HepG2 (cell line): ENCODE data around the gene SPTB. TPM values are rescaled to one million over a fixed set of nuclear protein-coding genes. Genes with fewer than 3 reads are reported as not detected.

Experiments used
- ETV5 ChIP-seq: IDR thresholded peaks from 2 replicates; pipeline ENCODE4 v1.6.1; 2018; ENCODE audit warnings: missing biosample characterization, missing genetic modification reagents, inconsistent platforms, borderline replicate concordance
- MIER2 ChIP-seq: IDR thresholded peaks from 2 replicates; pipeline ENCODE4 v1.6.1; 2016; ENCODE audit warnings: missing biosample characterization, missing genetic modification reagents
- PTBP1 ChIP-seq: fragments of 200-400 bp; formaldehyde crosslinking; IDR thresholded peaks from 2 replicates; pipeline ENCODE4 v1.6.1; 2018; ENCODE audit warnings: low read length, low read depth; ENCODE audit not compliant: poor library complexity, severe bottlenecking
- TBX3 ChIP-seq: fragments of 450-650 bp; IDR thresholded peaks from 2 replicates; pipeline ENCODE4 v1.6.1; 2017; ENCODE audit warnings: antibody characterized with exemption, mild to moderate bottlenecking, inconsistent platforms, borderline replicate concordance
- TRIM24 ChIP-seq: sonication (generic); formaldehyde crosslinking; IDR thresholded peaks from 2 replicates; pipeline ENCODE4 v1.8.0; 2022; ENCODE audit warnings: mild to moderate bottlenecking, missing genetic modification reagents
- ZNF510 ChIP-seq: sonication (generic); formaldehyde crosslinking; IDR thresholded peaks from 2 replicates; pipeline ENCODE4 v1.4.0; 2020; ENCODE audit warnings: low read depth, mild to moderate bottlenecking, missing genetic modification reagents
- ZNF563 ChIP-seq: sonication (generic); formaldehyde crosslinking; IDR thresholded peaks from 2 replicates; pipeline ENCODE4 v1.8.0; 2022; ENCODE audit warnings: mild to moderate bottlenecking, moderate library complexity, missing genetic modification reagents
- polyA plus RNA-seq, 8 experiments: library from polyadenylated mRNA; depleted of rRNA in 3 of 8; stranded (reverse) in 7 of 8; unstranded in 1 of 8; fragments of >200 nt; fragmentation: Illumina TruSeq in 4 of 8; extraction: Trizol in 4 of 8; gene quantifications; 2 replicates each; pipeline versions ENCODE4 v1.2.1 to v1.2.3, GENCODE V29; 2011 to 2016; ENCODE audit warnings: low read depth in 4 of 8, missing spikeins in 1 of 8, mixed read lengths in 1 of 8; ENCODE audit not compliant: insufficient read depth in 1 of 8
- total RNA-seq, 5 experiments: library from RNA; depleted of rRNA; stranded (reverse); fragments of >200 nt; fragmentation: Illumina TruSeq; extraction: Trizol; gene quantifications; 2 replicates each; pipeline ENCODE4 v1.2.3, GENCODE V29; 2016; ENCODE audit warnings: low read depth in 1 of 5
- TF ChIP-seq, protein P1 (sequence below): sonication (generic); formaldehyde crosslinking; IDR thresholded peaks from 2 replicates; pipeline ENCODE4 v1.9.0; 2021; ENCODE audit warnings: missing genetic modification reagents, mild to moderate bottlenecking, borderline replicate concordance
- TF ChIP-seq, protein P2 (sequence below): sonication (generic); formaldehyde crosslinking; IDR thresholded peaks from 2 replicates; pipeline ENCODE4 v1.5.0; 2020; ENCODE audit warnings: mild to moderate bottlenecking, missing genetic modification reagents, borderline replicate concordance
- TF ChIP-seq, protein P3 (sequence below): sonication (generic); formaldehyde crosslinking; IDR thresholded peaks from 2 replicates; pipeline ENCODE4 v1.8.0; 2022; ENCODE audit warnings: mild to moderate bottlenecking, missing genetic modification reagents; ENCODE audit not compliant: insufficient replicate concordance
- TF ChIP-seq, protein P4 (sequence below): sonication (generic); formaldehyde crosslinking; IDR thresholded peaks from 2 replicates; pipeline ENCODE4 v1.4.0; 2020; ENCODE audit warnings: missing genetic modification reagents
- TF ChIP-seq, protein P5 (sequence below): IDR thresholded peaks from 2 replicates; pipeline ENCODE4 v1.6.1; 2012; ENCODE audit warnings: low read length, improper control_type of control experiment

The SPTB gene
- total and polyA plus RNA-seq, 2 of the 13 experiments (the other 11 are each of a cell fraction or from before 2014, with no cell fraction given) = 0.01 to 0.02 TPM

DNA sequence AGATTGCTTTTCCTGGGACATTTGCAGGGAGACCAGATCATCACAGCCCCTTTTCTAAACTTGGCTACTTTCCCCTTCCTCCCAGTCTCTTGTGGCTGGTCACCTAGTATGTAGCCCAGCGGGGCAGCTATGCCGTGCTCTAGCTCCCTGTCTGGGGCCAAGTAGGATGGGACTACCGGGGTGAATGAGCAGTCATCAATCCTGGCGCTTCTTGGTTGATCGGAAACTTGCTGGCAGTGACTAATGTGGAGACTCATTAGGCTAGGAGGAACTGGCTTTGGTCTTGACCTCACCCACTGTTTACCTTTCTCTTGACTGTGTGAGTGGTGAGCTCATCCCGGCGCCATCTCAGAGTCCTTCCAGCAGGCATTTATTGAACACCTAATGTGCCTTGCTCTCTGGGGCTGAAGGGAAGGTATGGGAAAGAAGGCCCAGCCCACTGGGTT, 159.6 kb downstream of the SPTB start (continued):
- TF ChIP-seq ZNF563 (CRISPR knock-in tag) = no peak
- TF ChIP-seq ZNF510 = no peak
- TF ChIP-seq, protein P1, sequence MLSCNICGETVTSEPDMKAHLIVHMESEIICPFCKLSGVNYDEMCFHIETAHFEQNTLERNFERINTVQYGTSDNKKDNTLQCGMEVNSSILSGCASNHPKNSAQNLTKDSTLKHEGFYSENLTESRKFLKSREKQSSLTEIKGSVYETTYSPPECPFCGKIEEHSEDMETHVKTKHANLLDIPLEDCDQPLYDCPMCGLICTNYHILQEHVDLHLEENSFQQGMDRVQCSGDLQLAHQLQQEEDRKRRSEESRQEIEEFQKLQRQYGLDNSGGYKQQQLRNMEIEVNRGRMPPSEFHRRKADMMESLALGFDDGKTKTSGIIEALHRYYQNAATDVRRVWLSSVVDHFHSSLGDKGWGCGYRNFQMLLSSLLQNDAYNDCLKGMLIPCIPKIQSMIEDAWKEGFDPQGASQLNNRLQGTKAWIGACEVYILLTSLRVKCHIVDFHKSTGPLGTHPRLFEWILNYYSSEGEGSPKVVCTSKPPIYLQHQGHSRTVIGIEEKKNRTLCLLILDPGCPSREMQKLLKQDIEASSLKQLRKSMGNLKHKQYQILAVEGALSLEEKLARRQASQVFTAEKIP (CRISPR knock-in tag) = no peak
- TF ChIP-seq TRIM24 (CRISPR knock-in tag) = no peak
- TF ChIP-seq, protein P2, sequence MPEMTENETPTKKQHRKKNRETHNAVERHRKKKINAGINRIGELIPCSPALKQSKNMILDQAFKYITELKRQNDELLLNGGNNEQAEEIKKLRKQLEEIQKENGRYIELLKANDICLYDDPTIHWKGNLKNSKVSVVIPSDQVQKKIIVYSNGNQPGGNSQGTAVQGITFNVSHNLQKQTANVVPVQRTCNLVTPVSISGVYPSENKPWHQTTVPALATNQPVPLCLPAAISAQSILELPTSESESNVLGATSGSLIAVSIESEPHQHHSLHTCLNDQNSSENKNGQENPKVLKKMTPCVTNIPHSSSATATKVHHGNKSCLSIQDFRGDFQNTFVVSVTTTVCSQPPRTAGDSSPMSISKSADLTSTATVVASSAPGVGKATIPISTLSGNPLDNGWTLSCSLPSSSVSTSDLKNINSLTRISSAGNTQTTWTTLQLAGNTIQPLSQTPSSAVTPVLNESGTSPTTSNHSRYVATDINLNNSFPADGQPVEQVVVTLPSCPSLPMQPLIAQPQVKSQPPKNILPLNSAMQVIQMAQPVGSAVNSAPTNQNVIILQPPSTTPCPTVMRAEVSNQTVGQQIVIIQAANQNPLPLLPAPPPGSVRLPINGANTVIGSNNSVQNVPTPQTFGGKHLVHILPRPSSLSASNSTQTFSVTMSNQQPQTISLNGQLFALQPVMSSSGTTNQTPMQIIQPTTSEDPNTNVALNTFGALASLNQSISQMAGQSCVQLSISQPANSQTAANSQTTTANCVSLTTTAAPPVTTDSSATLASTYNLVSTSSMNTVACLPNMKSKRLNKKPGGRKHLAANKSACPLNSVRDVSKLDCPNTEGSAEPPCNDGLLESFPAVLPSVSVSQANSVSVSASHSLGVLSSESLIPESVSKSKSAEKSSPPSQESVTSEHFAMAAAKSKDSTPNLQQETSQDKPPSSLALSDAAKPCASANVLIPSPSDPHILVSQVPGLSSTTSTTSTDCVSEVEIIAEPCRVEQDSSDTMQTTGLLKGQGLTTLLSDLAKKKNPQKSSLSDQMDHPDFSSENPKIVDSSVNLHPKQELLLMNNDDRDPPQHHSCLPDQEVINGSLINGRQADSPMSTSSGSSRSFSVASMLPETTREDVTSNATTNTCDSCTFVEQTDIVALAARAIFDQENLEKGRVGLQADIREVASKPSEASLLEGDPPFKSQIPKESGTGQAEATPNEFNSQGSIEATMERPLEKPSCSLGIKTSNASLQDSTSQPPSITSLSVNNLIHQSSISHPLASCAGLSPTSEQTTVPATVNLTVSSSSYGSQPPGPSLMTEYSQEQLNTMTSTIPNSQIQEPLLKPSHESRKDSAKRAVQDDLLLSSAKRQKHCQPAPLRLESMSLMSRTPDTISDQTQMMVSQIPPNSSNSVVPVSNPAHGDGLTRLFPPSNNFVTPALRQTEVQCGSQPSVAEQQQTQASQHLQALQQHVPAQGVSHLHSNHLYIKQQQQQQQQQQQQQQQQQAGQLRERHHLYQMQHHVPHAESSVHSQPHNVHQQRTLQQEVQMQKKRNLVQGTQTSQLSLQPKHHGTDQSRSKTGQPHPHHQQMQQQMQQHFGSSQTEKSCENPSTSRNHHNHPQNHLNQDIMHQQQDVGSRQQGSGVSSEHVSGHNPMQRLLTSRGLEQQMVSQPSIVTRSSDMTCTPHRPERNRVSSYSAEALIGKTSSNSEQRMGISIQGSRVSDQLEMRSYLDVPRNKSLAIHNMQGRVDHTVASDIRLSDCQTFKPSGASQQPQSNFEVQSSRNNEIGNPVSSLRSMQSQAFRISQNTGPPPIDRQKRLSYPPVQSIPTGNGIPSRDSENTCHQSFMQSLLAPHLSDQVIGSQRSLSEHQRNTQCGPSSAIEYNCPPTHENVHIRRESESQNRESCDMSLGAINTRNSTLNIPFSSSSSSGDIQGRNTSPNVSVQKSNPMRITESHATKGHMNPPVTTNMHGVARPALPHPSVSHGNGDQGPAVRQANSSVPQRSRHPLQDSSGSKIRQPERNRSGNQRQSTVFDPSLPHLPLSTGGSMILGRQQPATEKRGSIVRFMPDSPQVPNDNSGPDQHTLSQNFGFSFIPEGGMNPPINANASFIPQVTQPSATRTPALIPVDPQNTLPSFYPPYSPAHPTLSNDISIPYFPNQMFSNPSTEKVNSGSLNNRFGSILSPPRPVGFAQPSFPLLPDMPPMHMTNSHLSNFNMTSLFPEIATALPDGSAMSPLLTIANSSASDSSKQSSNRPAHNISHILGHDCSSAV = no peak
- TF ChIP-seq PTBP1 = no peak
- TF ChIP-seq, protein P3, sequence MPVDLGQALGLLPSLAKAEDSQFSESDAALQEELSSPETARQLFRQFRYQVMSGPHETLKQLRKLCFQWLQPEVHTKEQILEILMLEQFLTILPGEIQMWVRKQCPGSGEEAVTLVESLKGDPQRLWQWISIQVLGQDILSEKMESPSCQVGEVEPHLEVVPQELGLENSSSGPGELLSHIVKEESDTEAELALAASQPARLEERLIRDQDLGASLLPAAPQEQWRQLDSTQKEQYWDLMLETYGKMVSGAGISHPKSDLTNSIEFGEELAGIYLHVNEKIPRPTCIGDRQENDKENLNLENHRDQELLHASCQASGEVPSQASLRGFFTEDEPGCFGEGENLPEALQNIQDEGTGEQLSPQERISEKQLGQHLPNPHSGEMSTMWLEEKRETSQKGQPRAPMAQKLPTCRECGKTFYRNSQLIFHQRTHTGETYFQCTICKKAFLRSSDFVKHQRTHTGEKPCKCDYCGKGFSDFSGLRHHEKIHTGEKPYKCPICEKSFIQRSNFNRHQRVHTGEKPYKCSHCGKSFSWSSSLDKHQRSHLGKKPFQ = no peak
- TF ChIP-seq MIER2 (CRISPR knock-in tag) = no peak
- TF ChIP-seq ETV5 (CRISPR knock-in tag) = no peak
- no peak for TF ChIP-seq TBX3
- TF ChIP-seq, protein P4, sequence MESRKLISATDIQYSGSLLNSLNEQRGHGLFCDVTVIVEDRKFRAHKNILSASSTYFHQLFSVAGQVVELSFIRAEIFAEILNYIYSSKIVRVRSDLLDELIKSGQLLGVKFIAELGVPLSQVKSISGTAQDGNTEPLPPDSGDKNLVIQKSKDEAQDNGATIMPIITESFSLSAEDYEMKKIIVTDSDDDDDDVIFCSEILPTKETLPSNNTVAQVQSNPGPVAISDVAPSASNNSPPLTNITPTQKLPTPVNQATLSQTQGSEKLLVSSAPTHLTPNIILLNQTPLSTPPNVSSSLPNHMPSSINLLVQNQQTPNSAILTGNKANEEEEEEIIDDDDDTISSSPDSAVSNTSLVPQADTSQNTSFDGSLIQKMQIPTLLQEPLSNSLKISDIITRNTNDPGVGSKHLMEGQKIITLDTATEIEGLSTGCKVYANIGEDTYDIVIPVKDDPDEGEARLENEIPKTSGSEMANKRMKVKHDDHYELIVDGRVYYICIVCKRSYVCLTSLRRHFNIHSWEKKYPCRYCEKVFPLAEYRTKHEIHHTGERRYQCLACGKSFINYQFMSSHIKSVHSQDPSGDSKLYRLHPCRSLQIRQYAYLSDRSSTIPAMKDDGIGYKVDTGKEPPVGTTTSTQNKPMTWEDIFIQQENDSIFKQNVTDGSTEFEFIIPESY (CRISPR knock-in tag) = peak; percentile 74
- TF ChIP-seq, protein P5, sequence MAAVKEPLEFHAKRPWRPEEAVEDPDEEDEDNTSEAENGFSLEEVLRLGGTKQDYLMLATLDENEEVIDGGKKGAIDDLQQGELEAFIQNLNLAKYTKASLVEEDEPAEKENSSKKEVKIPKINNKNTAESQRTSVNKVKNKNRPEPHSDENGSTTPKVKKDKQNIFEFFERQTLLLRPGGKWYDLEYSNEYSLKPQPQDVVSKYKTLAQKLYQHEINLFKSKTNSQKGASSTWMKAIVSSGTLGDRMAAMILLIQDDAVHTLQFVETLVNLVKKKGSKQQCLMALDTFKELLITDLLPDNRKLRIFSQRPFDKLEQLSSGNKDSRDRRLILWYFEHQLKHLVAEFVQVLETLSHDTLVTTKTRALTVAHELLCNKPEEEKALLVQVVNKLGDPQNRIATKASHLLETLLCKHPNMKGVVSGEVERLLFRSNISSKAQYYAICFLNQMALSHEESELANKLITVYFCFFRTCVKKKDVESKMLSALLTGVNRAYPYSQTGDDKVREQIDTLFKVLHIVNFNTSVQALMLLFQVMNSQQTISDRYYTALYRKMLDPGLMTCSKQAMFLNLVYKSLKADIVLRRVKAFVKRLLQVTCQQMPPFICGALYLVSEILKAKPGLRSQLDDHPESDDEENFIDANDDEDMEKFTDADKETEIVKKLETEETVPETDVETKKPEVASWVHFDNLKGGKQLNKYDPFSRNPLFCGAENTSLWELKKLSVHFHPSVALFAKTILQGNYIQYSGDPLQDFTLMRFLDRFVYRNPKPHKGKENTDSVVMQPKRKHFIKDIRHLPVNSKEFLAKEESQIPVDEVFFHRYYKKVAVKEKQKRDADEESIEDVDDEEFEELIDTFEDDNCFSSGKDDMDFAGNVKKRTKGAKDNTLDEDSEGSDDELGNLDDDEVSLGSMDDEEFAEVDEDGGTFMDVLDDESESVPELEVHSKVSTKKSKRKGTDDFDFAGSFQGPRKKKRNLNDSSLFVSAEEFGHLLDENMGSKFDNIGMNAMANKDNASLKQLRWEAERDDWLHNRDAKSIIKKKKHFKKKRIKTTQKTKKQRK = no peak
